ENCODE measurements around the gene FAM241A.
"Not testable (repeated sequence)": the region's sequence is repeated elsewhere in the genome, so short reads cannot be mapped to it uniquely, and the experiment has no call there.

Gene FAM241A

GRCh38 chr4:112145326-112145789 lies at the start of gene FAM241A:
Gene FAM241A (plus strand): TSS chr4:112145454. CDS start chr4:112145581, 127 bp downstream.
- DNase-seq (ENCODE audit: low read depth, low spot score), result peak; percentile 88

GRCh38 chr4:112098841-112099530 lies 46.3 kb upstream of the FAM241A start:
- no peak for DNase-seq (ENCODE audit: low read depth, low spot score)

GRCh38 chr4:112099701-112100297 lies 45.5 kb upstream of the FAM241A start:
- DNase-seq (ENCODE audit: low read depth, low spot score), result no peak

GRCh38 chr4:112102875-112103370 lies 42.3 kb upstream of the FAM241A start:
- no peak for DNase-seq (ENCODE audit: low read depth, low spot score)

GRCh38 chr4:112105201-112105969 lies 39.9 kb upstream of the FAM241A start:
- no peak for DNase-seq (ENCODE audit: low read depth, low spot score)

GRCh38 chr4:112109360-112110058 lies 35.7 kb upstream of the FAM241A start:
- DNase-seq (ENCODE audit: low read depth, low spot score), result no peak

- no peak for DNase-seq (ENCODE audit: low read depth, low spot score)
These were observed 35.2 kb upstream of the FAM241A start for GRCh38 chr4:112110059-112110425.

GRCh38 chr4:112111306-112111705 lies 33.9 kb upstream of the FAM241A start:
- DNase-seq (ENCODE audit: low read depth, low spot score), result no peak

- not testable (repeated sequence) for DNase-seq (ENCODE audit: low read depth, low spot score)
These were observed 33.2 kb upstream of the FAM241A start for GRCh38 chr4:112112095-112112494.

- no peak for DNase-seq (ENCODE audit: low read depth, low spot score)
These were observed 32.6 kb upstream of the FAM241A start for GRCh38 chr4:112112590-112113170.

- DNase-seq (ENCODE audit: low read depth, low spot score), result no peak
These were observed 31.4 kb upstream of the FAM241A start for GRCh38 chr4:112113864-112114263.

GRCh38 chr4:112114452-112114851 lies 30.8 kb upstream of the FAM241A start:
- no peak for DNase-seq (ENCODE audit: low read depth, low spot score)

GRCh38 chr4:112118742-112119352 lies 26.4 kb upstream of the FAM241A start:
- DNase-seq (ENCODE audit: low read depth, low spot score), result no peak

- DNase-seq (ENCODE audit: low read depth, low spot score), result no peak
These were observed 25.9 kb upstream of the FAM241A start for GRCh38 chr4:112119353-112119783.

- DNase-seq (ENCODE audit: low read depth, low spot score), result no peak
These were observed 25.2 kb upstream of the FAM241A start for GRCh38 chr4:112120021-112120420.

GRCh38 chr4:112125416-112125815 lies 19.8 kb upstream of the FAM241A start:
- DNase-seq (ENCODE audit: low read depth, low spot score), result no peak

- no peak for DNase-seq (ENCODE audit: low read depth, low spot score)
These were observed 18.1 kb upstream of the FAM241A start for GRCh38 chr4:112127048-112127637.

- no peak for DNase-seq (ENCODE audit: low read depth, low spot score)
These were observed 17.5 kb upstream of the FAM241A start for GRCh38 chr4:112127803-112128202.

GRCh38 chr4:112128452-112128851 lies 16.8 kb upstream of the FAM241A start:
- DNase-seq (ENCODE audit: low read depth, low spot score), result no peak

- no peak for DNase-seq (ENCODE audit: low read depth, low spot score)
These were observed 14.3 kb upstream of the FAM241A start for GRCh38 chr4:112130906-112131305.

GRCh38 chr4:112136551-112136950 lies 8.7 kb upstream of the FAM241A start:
- no peak for DNase-seq (ENCODE audit: low read depth, low spot score)
